ENCODE measurements around the gene CLCN4.

CLCN4 gene

DNA sequence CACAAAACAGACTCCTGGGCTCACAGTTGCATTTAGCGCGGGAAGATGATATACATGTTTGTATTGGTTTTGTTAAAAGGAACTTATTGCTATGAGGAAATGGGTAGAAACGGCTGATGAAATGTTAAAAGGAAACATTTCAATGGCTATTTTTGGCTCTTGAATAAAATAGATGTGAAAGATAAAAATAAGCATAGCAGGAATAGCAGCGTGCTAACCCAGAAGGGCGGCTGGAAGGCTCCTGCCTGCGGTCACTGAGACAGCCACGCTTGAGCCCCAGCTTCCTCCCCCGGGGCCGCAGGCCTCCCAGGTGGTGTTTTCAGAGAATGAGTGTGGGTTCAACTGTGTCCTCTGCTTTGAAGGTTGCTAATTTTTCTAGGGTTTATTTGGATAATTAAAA is 35.0 kb upstream of the CLCN4 start:
- Histone ChIP-seq H3K4me2 (ENCODE audit: low read length) (0 out of 2 replicates have a peak overlapping the region, but pooled peaks have one; percentile 14), H3K27ac (ENCODE audit: low read depth, low read length, poor library complexity, severe bottlenecking) (no peak overlapping the region), H3K36me3 (ENCODE audit: insufficient read depth, low read length) (peaks cover 21% of the 10 kb centered on the region), H3K9ac (ENCODE audit: low read length) (no peak overlapping the region), H3K9me3 (ENCODE audit: low read length) (no peaks in the 10 kb centered on the region), H3K4me3 (ENCODE audit: low read depth, low read length, poor library complexity, severe bottlenecking) (no peak overlapping the region), H3K4me1 (ENCODE audit: insufficient read depth, low read length, severe bottlenecking) (peaks cover 37% of the 10 kb centered on the region), H3K79me2 (ENCODE audit: insufficient read depth, low read length) (no peaks in the 10 kb centered on the region), H4K20me1 (ENCODE audit: insufficient read depth, low read length) (no peaks in the 10 kb centered on the region), H2AFZ (ENCODE audit: low read length) (no peak overlapping the region), H3K27me3 (ENCODE audit: insufficient read depth, low read length) (no peaks in the 10 kb centered on the region), H3K9me2 (ENCODE audit: low read depth, low read length) (no peaks in the 10 kb centered on the region), H3F3A (ENCODE audit: insufficient read depth, low read length) (no peaks in the 10 kb centered on the region; the same call in 1 of the 2 replicates)
- TF ChIP-seq CTCF (IDR thresholded peaks at IDR 0.05; ENCODE audit: low read length) = no peak
- no peak for TF ChIP-seq EZH2 (IDR thresholded peaks at IDR 0.05; ENCODE audit: borderline replicate concordance, low read length)

DNA sequence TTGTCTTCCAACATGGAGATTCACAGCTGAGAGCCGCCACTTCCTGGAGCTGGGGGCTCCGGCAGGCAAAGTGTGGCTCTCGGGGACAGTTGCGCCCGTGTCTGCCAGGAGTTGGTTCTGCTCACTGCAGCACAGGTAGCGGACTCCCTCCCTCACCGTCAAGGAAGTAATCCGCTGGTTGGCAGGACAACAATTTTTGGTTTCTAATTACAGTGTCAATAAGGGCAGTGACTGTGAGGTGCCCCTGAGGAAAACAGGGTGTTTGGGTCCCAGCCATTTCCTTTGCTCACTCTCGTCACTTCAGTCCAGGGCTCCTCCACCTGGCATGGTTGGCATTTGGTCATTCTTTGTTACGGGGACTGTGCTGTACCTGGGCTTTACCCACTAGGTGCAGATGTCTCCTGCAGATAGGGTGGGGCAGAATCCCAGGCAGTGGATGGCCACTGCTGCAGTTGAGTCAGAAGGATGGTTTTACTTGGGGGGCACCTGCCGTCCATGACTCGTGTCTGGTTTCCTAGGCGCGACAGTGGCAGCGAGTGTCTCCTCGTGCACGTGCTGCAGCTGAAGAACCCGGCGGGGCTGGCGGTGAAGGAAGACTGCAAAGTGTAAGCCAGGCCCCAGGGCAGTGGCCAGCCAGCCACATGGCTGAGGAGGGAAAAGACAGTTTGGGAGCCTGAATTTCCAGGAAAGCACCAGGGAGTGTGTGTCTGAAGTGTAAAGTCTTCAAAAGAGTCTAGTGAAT is 32.1 kb upstream of the CLCN4 start:
- peaks cover 13% of the 10 kb centered on the region for H3K36me3 ChIP-seq (ENCODE audit: insufficient read depth, low read length)
- H3K27me3 ChIP-seq (ENCODE audit: insufficient read depth, low read length) = no peaks in the 10 kb centered on the region
- TF ChIP-seq EZH2 (IDR thresholded peaks at IDR 0.05; ENCODE audit: borderline replicate concordance, low read length) (no peak), CTCF (IDR thresholded peaks at IDR 0.05; ENCODE audit: low read length) (no peak)
- H2AFZ ChIP-seq (ENCODE audit: low read length) = no peak overlapping the region
- no peak overlapping the region for H3K4me2 ChIP-seq (ENCODE audit: low read length)
- no peaks in the 10 kb centered on the region for H3K9me2 ChIP-seq (ENCODE audit: low read depth, low read length)
- H3K4me3 ChIP-seq (ENCODE audit: low read depth, low read length, poor library complexity, severe bottlenecking) = no peak overlapping the region
- no peaks in the 10 kb centered on the region for H3K9me3 ChIP-seq (ENCODE audit: low read length)
- no peaks in the 10 kb centered on the region for H3K79me2 ChIP-seq (ENCODE audit: insufficient read depth, low read length)
- no peaks in the 10 kb centered on the region for H3F3A ChIP-seq (ENCODE audit: insufficient read depth, low read length)
- no peaks in the 10 kb centered on the region for H4K20me1 ChIP-seq (ENCODE audit: insufficient read depth, low read length)
- H3K27ac ChIP-seq (ENCODE audit: low read depth, low read length, poor library complexity, severe bottlenecking) = no peak overlapping the region
- H3K9ac ChIP-seq (ENCODE audit: low read length) = no peak overlapping the region
- peaks cover 14% of the 10 kb centered on the region for H3K4me1 ChIP-seq (ENCODE audit: insufficient read depth, low read length, severe bottlenecking)

DNA sequence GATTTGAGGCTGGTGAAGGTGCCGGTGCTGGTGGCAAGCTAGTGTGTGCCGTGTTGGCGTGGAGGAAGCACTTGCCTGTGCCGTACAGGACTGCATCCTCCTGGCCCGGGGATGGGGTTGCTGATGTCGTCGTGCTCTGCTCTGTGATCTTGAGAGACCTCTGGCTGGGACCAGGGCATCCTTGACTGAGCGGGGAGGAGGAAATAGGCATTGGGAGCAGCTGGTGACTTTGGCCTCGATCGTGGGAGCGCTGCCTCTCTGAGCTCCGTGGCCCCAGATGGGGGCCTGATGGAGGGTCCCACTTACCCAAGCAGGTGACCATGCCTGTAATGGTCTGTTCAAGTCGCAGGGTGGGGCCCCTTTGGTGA is 31.5 kb upstream of the CLCN4 start:
- H3K9me2 ChIP-seq (ENCODE audit: low read depth, low read length) = no peaks in the 10 kb centered on the region
- no peak overlapping the region for H3K27ac ChIP-seq (ENCODE audit: low read depth, low read length, poor library complexity, severe bottlenecking)
- no peak overlapping the region for H3K4me3 ChIP-seq (ENCODE audit: low read depth, low read length, poor library complexity, severe bottlenecking)
- H3K9ac ChIP-seq (ENCODE audit: low read length) = no peak overlapping the region
- peaks cover 14% of the 10 kb centered on the region for H3K4me1 ChIP-seq (ENCODE audit: insufficient read depth, low read length, severe bottlenecking)
- no peaks in the 10 kb centered on the region for H4K20me1 ChIP-seq (ENCODE audit: insufficient read depth, low read length)
- peaks cover 13% of the 10 kb centered on the region for H3K36me3 ChIP-seq (ENCODE audit: insufficient read depth, low read length)
- no peaks in the 10 kb centered on the region for H3K27me3 ChIP-seq (ENCODE audit: insufficient read depth, low read length)
- H3F3A ChIP-seq (ENCODE audit: insufficient read depth, low read length) = no peaks in the 10 kb centered on the region
- no peaks in the 10 kb centered on the region for H3K79me2 ChIP-seq (ENCODE audit: insufficient read depth, low read length)
- no peak overlapping the region for H3K4me2 ChIP-seq (ENCODE audit: low read length)
- TF ChIP-seq EZH2 (IDR thresholded peaks at IDR 0.05; ENCODE audit: borderline replicate concordance, low read length) (no peak), CTCF (IDR thresholded peaks at IDR 0.05; ENCODE audit: low read length) (no peak)
- no peak overlapping the region for H2AFZ ChIP-seq (ENCODE audit: low read length)
- H3K9me3 ChIP-seq (ENCODE audit: low read length) = no peaks in the 10 kb centered on the region

All from OCI-LY1 (cell line).